Peyer's patch (tissue), 4 donors: Measurements from ENCODE around the gene ST6GALNAC4. TPM values are rescaled to one million over a fixed set of nuclear protein-coding genes. Genes with fewer than 3 reads are reported as not detected.

ENCODE experiments used
- DNase-seq, 3 donors: peaks; one replicate each; pipeline ENCODE4 v3.0.0-alpha.2; 2017 to 2019
- H3K27ac ChIP-seq, 4 donors: fragments of 200-600 bp; sonication (generic); one replicate each; pipeline ENCODE4 v1.5.1; 2016 to 2019
- H3K27me3 ChIP-seq, 2 donors: fragments of 200-600 bp; sonication (generic); one replicate each; pipeline ENCODE4 v1.5.1; 2019
- H3K36me3 ChIP-seq, 3 donors: fragments of 200-600 bp; sonication (generic); one replicate each; pipeline ENCODE4 v1.5.1; 2016 to 2019
- H3K4me1 ChIP-seq, 4 donors: fragments of 200-600 bp; sonication (generic); one replicate each; pipeline ENCODE4 v1.5.1; 2016 to 2019
- H3K4me3 ChIP-seq, 4 donors: fragments of 200-600 bp; sonication (generic); 1 replicate in 3 of 4; 2 replicates in 1 of 4; pipeline ENCODE4 v1.5.1; 2016 to 2019; ENCODE audit warnings: mild to moderate bottlenecking in 1 of 4
- H3K9me3 ChIP-seq, 4 donors: fragments of 200-600 bp; sonication (generic); one replicate each; pipeline ENCODE4 v1.5.1; 2016 to 2019; ENCODE audit warnings: mild to moderate bottlenecking in 1 of 4
- CTCF ChIP-seq, 6 experiments: fragments of 450-650 bp in 4 of 6; fragments of 200-600 bp in 2 of 6; sonication (generic) in 1 of 6; IDR thresholded peaks; one replicate each; pipeline ENCODE4 v1.5.1; 2017 to 2019; ENCODE audit warnings: antibody characterized with exemption in 6 of 6, mild to moderate bottlenecking in 3 of 6, moderate library complexity in 1 of 6
- POLR2A ChIP-seq, 2 donors: fragments of 450-650 bp; IDR thresholded peaks; one replicate each; pipeline ENCODE4 v1.5.1; 2017; ENCODE audit warnings: antibody characterized with exemption in 2 of 2, mild to moderate bottlenecking in 2 of 2, moderate library complexity in 2 of 2
- total RNA-seq, 4 donors: library from RNA; depleted of rRNA; stranded (reverse); fragments of >200 nt; gene quantifications; one replicate each; pipeline ENCODE4 v1.1.0, GENCODE V29; 2016

Gene ST6GALNAC4
- total RNA-seq, 4 donors from 2014 or later = 39.9 to 119 (median 46.7) TPM

- peaks cover 0 to 52% (median 0%) of the 10 kb centered on the region in 3 donors for H3K36me3 ChIP-seq
- TF ChIP-seq POLR2A (IDR thresholded peaks at IDR 0.05) (no peak), CTCF (IDR thresholded peaks at IDR 0.05) (no peak)
- H3K4me3 ChIP-seq = no peak overlapping the region
- no peak for DNase-seq
- no peaks in the 10 kb centered on the region for H3K9me3 ChIP-seq
- peaks cover 9 to 52% (median 21%) of the 10 kb centered on the region in 4 donors for H3K4me1 ChIP-seq
- H3K27me3 ChIP-seq = no peaks in the 10 kb centered on the region
- peak overlapping the region in 2 of 4 donors; percentile 7 to 48 for H3K27ac ChIP-seq
Observed at GRCh38 chr9:127950513-127951289, 33.9 kb upstream of the ST6GALNAC4 start.

GRCh38 chr9:127949827-127950512 is 33.1 kb upstream of the ST6GALNAC4 start:
- no peak for DNase-seq
- TF ChIP-seq POLR2A (IDR thresholded peaks at IDR 0.05) = no peak
- no peak for TF ChIP-seq CTCF (IDR thresholded peaks at IDR 0.05)
- Histone ChIP-seq H3K9me3 (no peaks in the 10 kb centered on the region), H3K27me3 (no peaks in the 10 kb centered on the region), H3K36me3 (peaks cover 0 to 59% (median 0%) of the 10 kb centered on the region in 3 donors), H3K27ac (peak overlapping the region in 2 of 4 donors; percentile 7 to 41), H3K4me1 (peaks cover 4 to 47% (median 16%) of the 10 kb centered on the region in 4 donors), H3K4me3 (no peak overlapping the region)

GRCh38 chr9:127947841-127948710 is 31.2 kb upstream of the ST6GALNAC4 start:
- peak overlapping the region in 1 of 4 donors; percentile 18 for H3K27ac ChIP-seq
- DNase-seq = no peak
- H3K36me3 ChIP-seq = peaks cover 0 to 78% (median 0%) of the 10 kb centered on the region in 3 donors
- no peak for TF ChIP-seq POLR2A (IDR thresholded peaks at IDR 0.05)
- no peak for TF ChIP-seq CTCF (IDR thresholded peaks at IDR 0.05)
- no peaks in the 10 kb centered on the region for H3K9me3 ChIP-seq
- no peaks in the 10 kb centered on the region for H3K27me3 ChIP-seq
- no peak overlapping the region for H3K4me3 ChIP-seq
- peaks cover 0 to 31% (median 6%) of the 10 kb centered on the region in 4 donors for H3K4me1 ChIP-seq

- Histone ChIP-seq H3K4me3 (no peak overlapping the region), H3K9me3 (no peaks in the 10 kb centered on the region), H3K36me3 (peaks cover 0 to 91% (median 0%) of the 10 kb centered on the region in 3 donors), H3K27me3 (no peaks in the 10 kb centered on the region), H3K27ac (peak overlapping the region in 1 of 4 donors; percentile 38), H3K4me1 (peaks cover 0 to 30% (median 2%) of the 10 kb centered on the region in 4 donors)
- no peak for DNase-seq
- TF ChIP-seq CTCF (IDR thresholded peaks at IDR 0.05) (no peak), POLR2A (IDR thresholded peaks at IDR 0.05) (no peak)
Observed at GRCh38 chr9:127946728-127947127, 29.9 kb upstream of the ST6GALNAC4 start.

GRCh38 chr9:127945942-127946341 is 29.1 kb upstream of the ST6GALNAC4 start:
- TF ChIP-seq POLR2A (IDR thresholded peaks at IDR 0.05) (no peak), CTCF (IDR thresholded peaks at IDR 0.05) (no peak)
- peaks cover 0 to 94% (median 0%) of the 10 kb centered on the region in 3 donors for H3K36me3 ChIP-seq
- H3K27me3 ChIP-seq = no peaks in the 10 kb centered on the region
- peak overlapping the region in 1 of 4 donors; percentile 38 for H3K27ac ChIP-seq
- no peak overlapping the region for H3K4me3 ChIP-seq
- peaks cover 0 to 29% (median 2%) of the 10 kb centered on the region in 4 donors for H3K4me1 ChIP-seq
- no peak for DNase-seq
- no peaks in the 10 kb centered on the region for H3K9me3 ChIP-seq
